Subcutaneous adipose tissue (tissue), 4 donors: Measurements from ENCODE around the gene TRNP1. TPM values are rescaled to one million over a fixed set of nuclear protein-coding genes. Genes with fewer than 3 reads are reported as not detected.

Experiments used
- total RNA-seq, 4 donors: library from RNA; depleted of rRNA; stranded (reverse); fragments of >200 nt; gene quantifications; one replicate each; pipeline ENCODE4 v1.1.0, GENCODE V29; 2016
- TF ChIP-seq, protein P1 (sequence below): fragments of 450-650 bp; IDR thresholded peaks from one replicate; pipeline ENCODE4 v1.5.1; 2016; ENCODE audit warnings: low read depth, mild to moderate bottlenecking, control low read depth, antibody characterized with exemption, moderate library complexity

The TRNP1 gene
- total RNA-seq, 4 donors from 2014 or later: 0.34 to 3.8 (median 1.7) TPM

- TF ChIP-seq, protein P1, sequence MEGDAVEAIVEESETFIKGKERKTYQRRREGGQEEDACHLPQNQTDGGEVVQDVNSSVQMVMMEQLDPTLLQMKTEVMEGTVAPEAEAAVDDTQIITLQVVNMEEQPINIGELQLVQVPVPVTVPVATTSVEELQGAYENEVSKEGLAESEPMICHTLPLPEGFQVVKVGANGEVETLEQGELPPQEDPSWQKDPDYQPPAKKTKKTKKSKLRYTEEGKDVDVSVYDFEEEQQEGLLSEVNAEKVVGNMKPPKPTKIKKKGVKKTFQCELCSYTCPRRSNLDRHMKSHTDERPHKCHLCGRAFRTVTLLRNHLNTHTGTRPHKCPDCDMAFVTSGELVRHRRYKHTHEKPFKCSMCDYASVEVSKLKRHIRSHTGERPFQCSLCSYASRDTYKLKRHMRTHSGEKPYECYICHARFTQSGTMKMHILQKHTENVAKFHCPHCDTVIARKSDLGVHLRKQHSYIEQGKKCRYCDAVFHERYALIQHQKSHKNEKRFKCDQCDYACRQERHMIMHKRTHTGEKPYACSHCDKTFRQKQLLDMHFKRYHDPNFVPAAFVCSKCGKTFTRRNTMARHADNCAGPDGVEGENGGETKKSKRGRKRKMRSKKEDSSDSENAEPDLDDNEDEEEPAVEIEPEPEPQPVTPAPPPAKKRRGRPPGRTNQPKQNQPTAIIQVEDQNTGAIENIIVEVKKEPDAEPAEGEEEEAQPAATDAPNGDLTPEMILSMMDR: no peak
Observed at GRCh38 chr1:26951216-26951615, 42.3 kb upstream of the TRNP1 start.

GRCh38 chr1:26951821-26952497 lies 41.5 kb upstream of the TRNP1 start:
- TF ChIP-seq, protein P1: no peak

DNA sequence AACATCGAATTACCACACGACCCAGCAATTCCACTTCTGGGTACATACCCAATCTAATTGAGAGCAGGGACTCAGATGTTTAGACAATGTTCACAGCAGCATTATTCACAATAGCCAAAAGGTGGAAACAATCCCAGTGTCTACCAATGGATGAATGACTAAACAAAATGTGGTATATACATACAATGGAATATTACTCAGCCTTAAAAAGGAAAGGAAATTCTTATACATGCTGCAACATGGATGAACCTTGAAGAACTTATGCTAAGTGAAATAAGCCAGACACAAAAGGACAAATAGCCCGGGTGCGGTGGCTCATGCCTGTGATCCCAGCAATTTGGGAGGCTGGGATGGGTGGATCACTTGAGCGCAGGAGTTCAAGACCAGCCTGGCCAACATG lies 40.1 kb upstream of the TRNP1 start:
- TF ChIP-seq, protein P1: no peak

DNA sequence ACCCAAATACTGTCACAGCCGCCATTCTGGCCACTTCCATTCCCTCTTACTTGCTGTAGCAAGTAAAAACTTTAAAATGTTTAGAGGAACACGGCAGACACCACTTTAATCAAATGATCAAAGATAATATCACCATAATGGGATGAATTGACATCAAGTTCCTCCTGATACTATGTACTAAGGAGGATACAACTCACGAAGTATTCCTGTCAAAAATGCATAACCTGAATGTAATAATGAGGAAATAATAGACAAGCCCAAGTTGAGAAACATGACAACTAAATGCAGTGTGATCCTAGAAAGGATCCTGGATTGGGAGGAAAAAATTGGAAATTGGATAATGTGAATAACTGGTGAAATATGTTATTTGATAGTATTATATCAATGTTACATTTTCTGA lies 37.2 kb upstream of the TRNP1 start:
- TF ChIP-seq, protein P1: no peak

GRCh38 chr1:26957306-26957705 lies 36.2 kb upstream of the TRNP1 start:
- TF ChIP-seq, protein P1: no peak

GRCh38 chr1:26959270-26959669 lies 34.2 kb upstream of the TRNP1 start:
- TF ChIP-seq, protein P1: no peak

- TF ChIP-seq, protein P1: no peak
Observed at GRCh38 chr1:26959722-26960624, 33.5 kb upstream of the TRNP1 start, which contains the start of gene KDF1. KDF1 (minus strand) TSS chr1:26960468; CDS start chr1:26952380, 8,088 bp downstream.
